Cardiac fibroblast (primary cell): Measurements from ENCODE around the gene PFKL.

Source experiments
- DNase-seq, 2 donors: peaks; one replicate each; pipeline versions ENCODE4 v3.0.0 to v3.0.0-alpha.2; 2010; ENCODE audit warnings: low read depth in 2 of 2
- H3K4me3 ChIP-seq, 2 donors: replicated peaks in 1 of 2; 1 replicate in 1 of 2; 2 replicates in 1 of 2; pipeline ENCODE4 v1.5.1; 2011; ENCODE audit warnings: low read depth in 2 of 2, low read length in 2 of 2, mild to moderate bottlenecking in 2 of 2, moderate library complexity in 1 of 2
- CTCF ChIP-seq: IDR thresholded peaks from one replicate; pipeline ENCODE4 v1.5.1; 2011; ENCODE audit warnings: low read depth, mild to moderate bottlenecking, low read length, inconsistent platforms

PFKL gene

GRCh38 chr21:44365251-44365966 is 65.6 kb downstream of the PFKL start:
- H3K4me3 ChIP-seq: no peak overlapping the region
- no peak for DNase-seq
- no peak for TF ChIP-seq CTCF

GRCh38 chr21:44365967-44366585 is 66.2 kb downstream of the PFKL start:
- DNase-seq: no peak
- no peak for TF ChIP-seq CTCF
- no peak overlapping the region for H3K4me3 ChIP-seq

- no peak overlapping the region for H3K4me3 ChIP-seq
- DNase-seq: no peak
- TF ChIP-seq CTCF: no peak
Observed at GRCh38 chr21:44366586-44367211, 66.8 kb downstream of the PFKL start.

GRCh38 chr21:44368711-44369446 is 69.0 kb downstream of the PFKL start:
- no peak for TF ChIP-seq CTCF
- DNase-seq: no peak
- no peak overlapping the region for H3K4me3 ChIP-seq

GRCh38 chr21:44370027-44370735 is 70.3 kb downstream of the PFKL start:
- H3K4me3 ChIP-seq: no peak overlapping the region
- TF ChIP-seq CTCF: no peak
- DNase-seq: peak in 1 of 2 donors; percentile 49

GRCh38 chr21:44370786-44371410 is 71.0 kb downstream of the PFKL start:
- no peak for DNase-seq
- H3K4me3 ChIP-seq: no peak overlapping the region
- TF ChIP-seq CTCF: no peak
